Measurements from ENCODE around the gene COL23A1. TPM values are rescaled to one million over a fixed set of nuclear protein-coding genes. Genes with fewer than 3 reads are reported as not detected.

COL23A1 gene
- total and polyA plus RNA-seq, 2 of the 13 experiments (the other 11 are each of a cell fraction or from before 2014, with no cell fraction given): not detected

GRCh38 chr5:178204935-178205748 is 385.1 kb downstream of the COL23A1 start (continued):
- TF ChIP-seq, protein P1, sequence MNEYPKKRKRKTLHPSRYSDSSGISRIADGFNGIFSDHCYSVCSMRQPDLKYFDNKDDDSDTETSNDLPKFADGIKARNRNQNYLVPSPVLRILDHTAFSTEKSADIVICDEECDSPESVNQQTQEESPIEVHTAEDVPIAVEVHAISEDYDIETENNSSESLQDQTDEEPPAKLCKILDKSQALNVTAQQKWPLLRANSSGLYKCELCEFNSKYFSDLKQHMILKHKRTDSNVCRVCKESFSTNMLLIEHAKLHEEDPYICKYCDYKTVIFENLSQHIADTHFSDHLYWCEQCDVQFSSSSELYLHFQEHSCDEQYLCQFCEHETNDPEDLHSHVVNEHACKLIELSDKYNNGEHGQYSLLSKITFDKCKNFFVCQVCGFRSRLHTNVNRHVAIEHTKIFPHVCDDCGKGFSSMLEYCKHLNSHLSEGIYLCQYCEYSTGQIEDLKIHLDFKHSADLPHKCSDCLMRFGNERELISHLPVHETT (CRISPR knock-in tag; conservative IDR thresholded peaks at IDR 0.05): no peak
- no peak for TF ChIP-seq ISX (CRISPR knock-in tag; conservative IDR thresholded peaks at IDR 0.05)
- TF ChIP-seq TFAP4 (IDR thresholded peaks at IDR 0.05; ENCODE audit: borderline replicate concordance, low read depth): no peak
- TF ChIP-seq CBFB (CRISPR knock-in tag; IDR thresholded peaks at IDR 0.05): no peak
- no peak for TF ChIP-seq SATB2 (CRISPR knock-in tag; IDR thresholded peaks at IDR 0.05)
- no peak for TF ChIP-seq MBNL3 (CRISPR knock-in tag; conservative IDR thresholded peaks at IDR 0.05)
- TF ChIP-seq, protein P2, sequence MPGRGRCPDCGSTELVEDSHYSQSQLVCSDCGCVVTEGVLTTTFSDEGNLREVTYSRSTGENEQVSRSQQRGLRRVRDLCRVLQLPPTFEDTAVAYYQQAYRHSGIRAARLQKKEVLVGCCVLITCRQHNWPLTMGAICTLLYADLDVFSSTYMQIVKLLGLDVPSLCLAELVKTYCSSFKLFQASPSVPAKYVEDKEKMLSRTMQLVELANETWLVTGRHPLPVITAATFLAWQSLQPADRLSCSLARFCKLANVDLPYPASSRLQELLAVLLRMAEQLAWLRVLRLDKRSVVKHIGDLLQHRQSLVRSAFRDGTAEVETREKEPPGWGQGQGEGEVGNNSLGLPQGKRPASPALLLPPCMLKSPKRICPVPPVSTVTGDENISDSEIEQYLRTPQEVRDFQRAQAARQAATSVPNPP (CRISPR knock-in tag; IDR thresholded peaks at IDR 0.05): no peak
- TF ChIP-seq ZNF737 (CRISPR knock-in tag; IDR thresholded peaks at IDR 0.05; ENCODE audit: borderline replicate concordance): no peak
- TF ChIP-seq HMGXB3 (CRISPR knock-in tag; IDR thresholded peaks at IDR 0.05; ENCODE audit: borderline replicate concordance): peak; percentile 89
- TF ChIP-seq YY1 (IDR thresholded peaks at IDR 0.05; ENCODE audit: insufficient read depth, insufficient replicate concordance, low read depth, low read length): peak; percentile 19
- TF ChIP-seq ZNF430 (CRISPR knock-in tag; IDR thresholded peaks at IDR 0.05): 0 out of 2 replicates have a peak, but pooled peaks have one; percentile 9
- peak; percentile 10; the same call in 1 of the 2 replicates for TF ChIP-seq ZSCAN25 (CRISPR knock-in tag; IDR thresholded peaks at IDR 0.05)
- no peak for TF ChIP-seq ZNF709 (CRISPR knock-in tag; IDR thresholded peaks at IDR 0.05)
- peak in 1 of 2 experiments; percentile 34; a peak in 1 of 4 replicates for TF ChIP-seq KLF16 (CRISPR knock-in tag; IDR thresholded peaks at IDR 0.05)
- peak; percentile 84 for TF ChIP-seq SAP130 (CRISPR knock-in tag; IDR thresholded peaks at IDR 0.05; ENCODE audit: low read depth)
- TF ChIP-seq PHF8 (CRISPR knock-in tag; IDR thresholded peaks at IDR 0.05): no peak
- peak; percentile 29; the same call in 1 of the 2 replicates for TF ChIP-seq RAD21 (CRISPR knock-in tag; IDR thresholded peaks at IDR 0.05)
- TF ChIP-seq TIGD3 (CRISPR knock-in tag; IDR thresholded peaks at IDR 0.05; ENCODE audit: borderline replicate concordance): no peak
- no peak for TF ChIP-seq ZEB1 (IDR thresholded peaks at IDR 0.05; ENCODE audit: insufficient replicate concordance, low read depth)
- peak; percentile 50; the same call in 1 of the 2 replicates for TF ChIP-seq GABPB1 (CRISPR knock-in tag; IDR thresholded peaks at IDR 0.05)
